Right atrium auricular region (tissue), 2 donors: ENCODE results near the gene ADCK2. TPM values are rescaled to one million over a fixed set of nuclear protein-coding genes. Genes with fewer than 3 reads are reported as not detected.

ENCODE experiments used
- DNase-seq: peaks from one replicate; pipeline ENCODE4 v3.0.0-alpha.2; 2019; ENCODE audit warnings: low spot score
- H3K27ac ChIP-seq, 2 donors: fragments of 200-600 bp; sonication (generic); 1 replicate in 1 of 2; 2 replicates in 1 of 2; pipeline ENCODE4 v1.5.1; 2016 to 2019
- H3K27me3 ChIP-seq, 2 donors: fragments of 200-600 bp; sonication (generic); one replicate each; pipeline versions ENCODE4 v1.5.1 to v1.6.0; 2017 to 2019
- H3K36me3 ChIP-seq: fragments of 200-600 bp; sonication (generic); one replicate; pipeline ENCODE4 v1.5.1; 2016
- H3K4me1 ChIP-seq, 2 donors: fragments of 200-600 bp; sonication (generic); one replicate each; pipeline versions ENCODE4 v1.5.1 to v1.6.0; 2017 to 2019
- H3K4me3 ChIP-seq, 2 donors: fragments of 200-600 bp; sonication (generic); 1 replicate in 1 of 2; 2 replicates in 1 of 2; pipeline ENCODE4 v1.5.1; 2017 to 2019; ENCODE audit warnings: mild to moderate bottlenecking in 1 of 2, moderate library complexity in 1 of 2
- H3K9me3 ChIP-seq, 2 donors: fragments of 200-600 bp; sonication (generic); one replicate each; pipeline ENCODE4 v1.5.1; 2019
- total RNA-seq, 2 donors: library from RNA; depleted of rRNA; stranded (reverse); fragments of >200 nt; gene quantifications; one replicate each; pipeline ENCODE4 v1.1.0, GENCODE V29; 2016
- TF ChIP-seq, protein P1 (sequence below), 2 donors: fragments of 200-600 bp; sonication (generic); IDR thresholded peaks; one replicate each; pipeline ENCODE4 v1.5.1; 2019; ENCODE audit warnings: antibody characterized with exemption in 2 of 2

The ADCK2 gene
- total RNA-seq, 2 donors from 2014 or later: 16.6 to 21.8 TPM

DNA sequence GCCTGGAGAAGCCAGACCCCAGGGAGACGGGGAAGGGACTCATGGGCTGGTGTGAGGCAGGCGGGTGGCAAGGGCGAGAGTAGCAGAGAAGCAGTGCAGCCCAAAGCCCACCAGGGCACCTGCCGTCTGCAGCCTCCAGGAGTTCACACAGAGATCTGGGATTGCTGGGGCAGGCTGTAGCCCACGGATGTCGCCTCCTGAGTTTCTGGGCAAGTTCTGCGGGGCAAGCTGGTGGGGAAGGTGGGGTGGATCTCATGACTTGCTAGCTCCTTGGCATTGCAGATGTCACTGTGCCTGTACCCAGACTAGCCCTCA is 6.0 kb downstream of the ADCK2 start:
- no peak overlapping the region for H3K27ac ChIP-seq
- no peak overlapping the region for H3K4me3 ChIP-seq
- TF ChIP-seq, protein P1, sequence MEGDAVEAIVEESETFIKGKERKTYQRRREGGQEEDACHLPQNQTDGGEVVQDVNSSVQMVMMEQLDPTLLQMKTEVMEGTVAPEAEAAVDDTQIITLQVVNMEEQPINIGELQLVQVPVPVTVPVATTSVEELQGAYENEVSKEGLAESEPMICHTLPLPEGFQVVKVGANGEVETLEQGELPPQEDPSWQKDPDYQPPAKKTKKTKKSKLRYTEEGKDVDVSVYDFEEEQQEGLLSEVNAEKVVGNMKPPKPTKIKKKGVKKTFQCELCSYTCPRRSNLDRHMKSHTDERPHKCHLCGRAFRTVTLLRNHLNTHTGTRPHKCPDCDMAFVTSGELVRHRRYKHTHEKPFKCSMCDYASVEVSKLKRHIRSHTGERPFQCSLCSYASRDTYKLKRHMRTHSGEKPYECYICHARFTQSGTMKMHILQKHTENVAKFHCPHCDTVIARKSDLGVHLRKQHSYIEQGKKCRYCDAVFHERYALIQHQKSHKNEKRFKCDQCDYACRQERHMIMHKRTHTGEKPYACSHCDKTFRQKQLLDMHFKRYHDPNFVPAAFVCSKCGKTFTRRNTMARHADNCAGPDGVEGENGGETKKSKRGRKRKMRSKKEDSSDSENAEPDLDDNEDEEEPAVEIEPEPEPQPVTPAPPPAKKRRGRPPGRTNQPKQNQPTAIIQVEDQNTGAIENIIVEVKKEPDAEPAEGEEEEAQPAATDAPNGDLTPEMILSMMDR (IDR thresholded peaks at IDR 0.05): no peak
- no peaks in the 10 kb centered on the region for H3K9me3 ChIP-seq
- H3K27me3 ChIP-seq: no peaks in the 10 kb centered on the region
- peaks cover 23% of the 10 kb centered on the region for H3K36me3 ChIP-seq
- peaks cover 0 to 13% of the 10 kb centered on the region in 2 donors for H3K4me1 ChIP-seq
- DNase-seq: no peak

DNA sequence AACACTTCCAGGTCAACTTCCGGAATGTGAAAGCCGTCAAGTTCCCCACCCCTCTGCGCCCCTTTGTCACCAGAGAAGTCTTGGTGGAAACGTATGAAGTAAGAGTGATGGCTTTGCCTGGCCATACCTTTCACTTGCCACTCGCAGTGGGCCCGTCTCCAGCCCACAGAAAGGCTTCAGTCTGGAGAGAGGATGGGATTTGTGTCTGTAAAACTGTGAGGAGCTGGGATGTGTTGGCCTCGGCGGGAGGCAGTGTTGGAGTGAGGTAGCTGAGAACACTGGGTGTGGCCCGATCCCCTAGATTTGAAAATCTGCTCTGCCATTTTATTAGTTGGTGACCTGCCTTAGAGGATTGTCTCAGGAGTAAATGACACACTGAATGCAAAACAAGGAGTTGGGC is 6.4 kb downstream of the ADCK2 start:
- Histone ChIP-seq H3K4me1 (peaks cover 0 to 9% of the 10 kb centered on the region in 2 donors), H3K36me3 (peaks cover 23% of the 10 kb centered on the region), H3K4me3 (no peak overlapping the region), H3K27me3 (no peaks in the 10 kb centered on the region), H3K27ac (no peak overlapping the region), H3K9me3 (no peaks in the 10 kb centered on the region)
- TF ChIP-seq, protein P1 (IDR thresholded peaks at IDR 0.05): no peak
- DNase-seq: no peak

DNA sequence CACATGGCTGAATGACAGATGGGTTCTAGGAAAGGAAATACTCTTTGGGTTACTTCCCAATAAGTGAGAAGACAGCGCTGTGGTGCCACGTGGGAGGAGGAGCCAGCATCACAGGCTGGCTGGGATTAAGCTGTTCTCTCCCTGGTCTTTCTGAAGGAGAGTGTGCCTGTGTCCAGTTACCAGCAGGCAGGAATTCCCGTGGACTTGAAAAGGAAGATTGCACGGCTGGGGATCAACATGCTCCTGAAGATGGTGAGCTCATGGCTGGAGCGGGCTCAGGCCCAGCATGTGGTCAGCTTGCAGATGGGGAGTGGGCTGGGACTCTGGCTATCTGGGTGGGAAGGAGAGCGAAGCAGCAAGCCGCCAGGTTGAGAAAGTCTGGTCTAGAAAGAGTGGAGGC is 8.1 kb downstream of the ADCK2 start:
- H3K27me3 ChIP-seq: no peaks in the 10 kb centered on the region
- no peak overlapping the region for H3K4me3 ChIP-seq
- no peaks in the 10 kb centered on the region for H3K4me1 ChIP-seq
- TF ChIP-seq, protein P1 (IDR thresholded peaks at IDR 0.05): no peak
- H3K36me3 ChIP-seq: peaks cover 23% of the 10 kb centered on the region
- H3K9me3 ChIP-seq: no peaks in the 10 kb centered on the region
- no peak for DNase-seq
- no peak overlapping the region for H3K27ac ChIP-seq

DNA sequence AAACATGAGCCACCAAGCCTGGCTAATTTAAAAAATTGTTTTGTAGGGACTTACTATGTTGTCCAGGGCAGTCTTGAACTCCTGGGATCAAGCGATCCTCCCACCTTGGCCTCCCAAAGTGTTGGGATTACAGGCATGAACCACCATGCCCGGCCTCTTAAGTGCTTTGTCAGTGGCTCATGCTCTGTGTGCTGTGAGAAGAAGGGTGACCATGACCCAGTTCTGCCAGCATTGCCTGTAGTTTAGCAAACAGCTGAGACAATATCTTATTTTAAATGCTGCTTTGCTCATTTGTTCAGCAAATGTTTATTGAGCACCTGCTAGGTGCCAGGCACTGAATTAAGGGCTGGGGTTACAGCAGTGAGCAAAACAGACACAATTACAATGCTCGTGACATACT is 9.0 kb downstream of the ADCK2 start:
- peaks cover 23% of the 10 kb centered on the region for H3K36me3 ChIP-seq
- no peaks in the 10 kb centered on the region for H3K9me3 ChIP-seq

DNA sequence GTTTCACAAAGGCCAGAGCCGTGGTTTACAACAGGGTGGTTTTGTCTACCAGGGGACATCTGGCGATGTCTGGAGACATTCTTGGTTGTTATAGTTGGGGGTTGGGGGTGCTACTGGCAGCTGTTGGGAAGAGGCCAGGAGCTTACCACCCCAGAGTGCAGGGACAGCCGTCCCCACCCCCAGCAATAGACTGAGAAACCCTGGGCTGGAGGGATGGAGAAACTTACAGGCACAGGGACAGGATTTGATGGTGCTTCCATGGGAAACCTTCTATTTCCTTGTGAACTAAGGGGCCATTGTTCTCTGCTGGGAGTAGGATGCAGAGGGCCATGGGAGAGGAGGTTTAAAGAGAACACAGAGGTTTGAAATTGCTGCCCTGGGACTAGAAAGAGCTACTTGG is 10.9 kb downstream of the ADCK2 start:
- Histone ChIP-seq H3K36me3 (peaks cover 38% of the 10 kb centered on the region), H3K4me1 (no peaks in the 10 kb centered on the region), H3K27me3 (no peaks in the 10 kb centered on the region), H3K27ac (no peak overlapping the region), H3K4me3 (no peak overlapping the region), H3K9me3 (no peaks in the 10 kb centered on the region)
- TF ChIP-seq, protein P1 (IDR thresholded peaks at IDR 0.05): no peak
- DNase-seq: no peak

More for the DNA sequence above, 9.0 kb downstream of the ADCK2 start:
- H3K4me1 ChIP-seq: no peaks in the 10 kb centered on the region
- TF ChIP-seq, protein P1 (IDR thresholded peaks at IDR 0.05): no peak
- DNase-seq: no peak
- no peak overlapping the region for H3K27ac ChIP-seq
- no peak overlapping the region for H3K4me3 ChIP-seq
- no peaks in the 10 kb centered on the region for H3K27me3 ChIP-seq
